ENCODE data around the gene LCP1.

The LCP1 gene

GRCh38 chr13:46111151-46111550 lies 70.8 kb downstream of the LCP1 start:
- H3K27ac ChIP-seq (replicated peaks), result no peak overlapping the region
- H3K4me3 ChIP-seq (replicated peaks; ENCODE audit: insufficient read depth, low read length), result no peak overlapping the region
- no peak for DNase-seq (ENCODE audit: low read depth in 1 of 2, low spot score in 1 of 2)
- no peak for TF ChIP-seq SPI1 (IDR thresholded peaks at IDR 0.05; ENCODE audit: borderline replicate concordance, low read depth)
- TF ChIP-seq POLR2AphosphoS5 (IDR thresholded peaks at IDR 0.05; ENCODE audit: low read depth), result no peak
- no peak for TF ChIP-seq REST (IDR thresholded peaks at IDR 0.05; ENCODE audit: insufficient replicate concordance, low read depth)
- no peak for TF ChIP-seq GABPA (IDR thresholded peaks at IDR 0.05; ENCODE audit: low read depth)
- TF ChIP-seq, protein P1, sequence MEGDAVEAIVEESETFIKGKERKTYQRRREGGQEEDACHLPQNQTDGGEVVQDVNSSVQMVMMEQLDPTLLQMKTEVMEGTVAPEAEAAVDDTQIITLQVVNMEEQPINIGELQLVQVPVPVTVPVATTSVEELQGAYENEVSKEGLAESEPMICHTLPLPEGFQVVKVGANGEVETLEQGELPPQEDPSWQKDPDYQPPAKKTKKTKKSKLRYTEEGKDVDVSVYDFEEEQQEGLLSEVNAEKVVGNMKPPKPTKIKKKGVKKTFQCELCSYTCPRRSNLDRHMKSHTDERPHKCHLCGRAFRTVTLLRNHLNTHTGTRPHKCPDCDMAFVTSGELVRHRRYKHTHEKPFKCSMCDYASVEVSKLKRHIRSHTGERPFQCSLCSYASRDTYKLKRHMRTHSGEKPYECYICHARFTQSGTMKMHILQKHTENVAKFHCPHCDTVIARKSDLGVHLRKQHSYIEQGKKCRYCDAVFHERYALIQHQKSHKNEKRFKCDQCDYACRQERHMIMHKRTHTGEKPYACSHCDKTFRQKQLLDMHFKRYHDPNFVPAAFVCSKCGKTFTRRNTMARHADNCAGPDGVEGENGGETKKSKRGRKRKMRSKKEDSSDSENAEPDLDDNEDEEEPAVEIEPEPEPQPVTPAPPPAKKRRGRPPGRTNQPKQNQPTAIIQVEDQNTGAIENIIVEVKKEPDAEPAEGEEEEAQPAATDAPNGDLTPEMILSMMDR (IDR thresholded peaks at IDR 0.05; ENCODE audit: insufficient read depth, low read length), result no peak
- no peaks in the 10 kb centered on the region for H3K27me3 ChIP-seq (ENCODE audit: insufficient read depth, poor library complexity, severe bottlenecking)

GRCh38 chr13:46109451-46109850 lies 72.5 kb downstream of the LCP1 start:
- no peaks in the 10 kb centered on the region for H3K27me3 ChIP-seq (ENCODE audit: insufficient read depth, poor library complexity, severe bottlenecking)
- no peak overlapping the region for H3K27ac ChIP-seq (replicated peaks)
- no peak overlapping the region for H3K4me3 ChIP-seq (replicated peaks; ENCODE audit: insufficient read depth, low read length)
- no peak for TF ChIP-seq SPI1 (IDR thresholded peaks at IDR 0.05; ENCODE audit: borderline replicate concordance, low read depth)
- TF ChIP-seq REST (IDR thresholded peaks at IDR 0.05; ENCODE audit: insufficient replicate concordance, low read depth), result no peak
- no peak for TF ChIP-seq POLR2AphosphoS5 (IDR thresholded peaks at IDR 0.05; ENCODE audit: low read depth)
- TF ChIP-seq, protein P1 (IDR thresholded peaks at IDR 0.05; ENCODE audit: insufficient read depth, low read length), result no peak
- TF ChIP-seq GABPA (IDR thresholded peaks at IDR 0.05; ENCODE audit: low read depth), result no peak
- DNase-seq (ENCODE audit: low read depth in 1 of 2, low spot score in 1 of 2), result no peak

DNA sequence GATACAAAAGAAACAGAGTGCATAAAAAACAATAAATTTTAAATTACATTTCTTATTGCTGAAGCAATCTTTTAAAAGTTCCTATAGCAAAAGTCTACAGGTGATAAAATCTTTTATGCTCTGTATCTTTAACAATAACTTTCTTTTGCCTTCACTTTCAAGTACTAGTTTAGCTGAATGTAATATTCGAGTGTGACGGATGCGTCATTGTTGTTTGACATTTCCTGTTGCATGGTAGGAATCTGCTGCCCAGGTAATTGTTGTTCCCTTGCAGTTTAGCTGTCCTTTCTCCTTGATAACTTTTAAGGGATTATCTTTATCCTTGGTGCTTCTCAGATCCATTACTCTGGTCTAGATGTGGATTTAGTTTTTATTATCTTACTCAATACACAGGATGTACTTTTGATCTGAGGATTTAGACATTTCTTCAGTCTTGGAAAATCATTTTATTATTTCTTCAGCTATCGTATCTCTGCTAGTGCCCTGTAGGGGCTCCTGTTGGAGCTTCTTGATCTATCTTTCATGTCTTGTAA lies 75.1 kb downstream of the LCP1 start:
- H3K4me3 ChIP-seq (replicated peaks; ENCODE audit: insufficient read depth, low read length), result no peak overlapping the region

More for the DNA sequence above, 75.1 kb downstream of the LCP1 start:
- H3K27ac ChIP-seq (replicated peaks), result no peak overlapping the region
- DNase-seq (ENCODE audit: low read depth in 1 of 2, low spot score in 1 of 2), result no peak
- no peaks in the 10 kb centered on the region for H3K27me3 ChIP-seq (ENCODE audit: insufficient read depth, poor library complexity, severe bottlenecking)
- no peak for TF ChIP-seq GABPA (IDR thresholded peaks at IDR 0.05; ENCODE audit: low read depth)
- TF ChIP-seq, protein P1 (IDR thresholded peaks at IDR 0.05; ENCODE audit: insufficient read depth, low read length), result no peak
- no peak for TF ChIP-seq REST (IDR thresholded peaks at IDR 0.05; ENCODE audit: insufficient replicate concordance, low read depth)
- no peak for TF ChIP-seq SPI1 (IDR thresholded peaks at IDR 0.05; ENCODE audit: borderline replicate concordance, low read depth)
- TF ChIP-seq POLR2AphosphoS5 (IDR thresholded peaks at IDR 0.05; ENCODE audit: low read depth), result no peak

Data from HL-60 (cell line).